NCI-H146 treated with DMSO at 0.1 percent for 48 hours (cell line): ENCODE data around the gene PLPPR1.

ENCODE experiments used
- DNase-seq: peaks from one replicate; lab custom pipeline; 2025; ENCODE audit not compliant: unreplicated experiment; lab: John Stamatoyannopoulos, UW

Gene PLPPR1

GRCh38 chr9:101333926-101334702 lies 305.6 kb downstream of the PLPPR1 start:
- no peak for DNase-seq

- no peak for DNase-seq
These were observed 307.6 kb downstream of the PLPPR1 start for GRCh38 chr9:101336091-101336490.

- DNase-seq, result no peak
These were observed 308.7 kb downstream of the PLPPR1 start for GRCh38 chr9:101337237-101337636.

GRCh38 chr9:101341958-101342357 lies 313.4 kb downstream of the PLPPR1 start:
- no peak for DNase-seq

GRCh38 chr9:101342595-101342994 lies 314.1 kb downstream of the PLPPR1 start:
- DNase-seq, result no peak

- DNase-seq, result no peak
These were observed 321.8 kb downstream of the PLPPR1 start for GRCh38 chr9:101350285-101350684.

GRCh38 chr9:101352892-101353463 lies 324.5 kb downstream of the PLPPR1 start:
- DNase-seq, result no peak

- no peak for DNase-seq
These were observed 325.2 kb downstream of the PLPPR1 start for GRCh38 chr9:101353683-101354082.

- no peak for DNase-seq
These were observed 325.7 kb downstream of the PLPPR1 start for GRCh38 chr9:101354143-101354764.

GRCh38 chr9:101354765-101355708 lies 326.5 kb downstream of the PLPPR1 start:
- DNase-seq, result no peak

- DNase-seq, result no peak
These were observed 328.1 kb downstream of the PLPPR1 start for GRCh38 chr9:101356619-101357018.

GRCh38 chr9:101359679-101360078 lies 331.2 kb downstream of the PLPPR1 start:
- DNase-seq, result no peak

- no peak for DNase-seq
These were observed 332.1 kb downstream of the PLPPR1 start for GRCh38 chr9:101360647-101361046.

GRCh38 chr9:101362450-101362849 lies 333.9 kb downstream of the PLPPR1 start:
- no peak for DNase-seq

- DNase-seq, result no peak
These were observed 336.7 kb downstream of the PLPPR1 start for GRCh38 chr9:101365181-101365580.

GRCh38 chr9:101366038-101366756 lies 337.7 kb downstream of the PLPPR1 start:
- no peak for DNase-seq

- no peak for DNase-seq
These were observed 338.8 kb downstream of the PLPPR1 start for GRCh38 chr9:101367323-101367722.

GRCh38 chr9:101369286-101369685 lies 340.8 kb downstream of the PLPPR1 start:
- no peak for DNase-seq

GRCh38 chr9:101369884-101370531 lies 341.5 kb downstream of the PLPPR1 start:
- no peak for DNase-seq

GRCh38 chr9:101371813-101372212 lies 343.3 kb downstream of the PLPPR1 start:
- no peak for DNase-seq
